Retinal pigment epithelial cell (primary cell): Measurements from ENCODE around the gene ACER1.
A peak's percentile ranks its signal among the peaks of the same experiment; 100 is the strongest.
"Not testable (repeated sequence)": the region's sequence is repeated elsewhere in the genome, so short reads cannot be mapped to it uniquely, and the experiment has no call there.

ENCODE experiments used
- DNase-seq: peaks from one replicate; pipeline ENCODE4 v3.0.0-alpha.2; 2010; ENCODE audit warnings: low read depth
- H3K4me3 ChIP-seq: 2 replicates; pipeline ENCODE4 v1.5.1; 2011; ENCODE audit warnings: mild to moderate bottlenecking, low read length, control low read depth, moderate library complexity
- TF ChIP-seq, protein P1 (sequence below): conservative IDR thresholded peaks from 2 replicates; pipeline ENCODE4 v1.5.1; 2011; ENCODE audit warnings: low read depth, low read length, control low read depth, inconsistent platforms

The ACER1 gene

GRCh38 chr19:6364353-6364752 lies 30.9 kb upstream of the ACER1 start:
- DNase-seq: no peak
- no peak overlapping the region for H3K4me3 ChIP-seq
- TF ChIP-seq, protein P1, sequence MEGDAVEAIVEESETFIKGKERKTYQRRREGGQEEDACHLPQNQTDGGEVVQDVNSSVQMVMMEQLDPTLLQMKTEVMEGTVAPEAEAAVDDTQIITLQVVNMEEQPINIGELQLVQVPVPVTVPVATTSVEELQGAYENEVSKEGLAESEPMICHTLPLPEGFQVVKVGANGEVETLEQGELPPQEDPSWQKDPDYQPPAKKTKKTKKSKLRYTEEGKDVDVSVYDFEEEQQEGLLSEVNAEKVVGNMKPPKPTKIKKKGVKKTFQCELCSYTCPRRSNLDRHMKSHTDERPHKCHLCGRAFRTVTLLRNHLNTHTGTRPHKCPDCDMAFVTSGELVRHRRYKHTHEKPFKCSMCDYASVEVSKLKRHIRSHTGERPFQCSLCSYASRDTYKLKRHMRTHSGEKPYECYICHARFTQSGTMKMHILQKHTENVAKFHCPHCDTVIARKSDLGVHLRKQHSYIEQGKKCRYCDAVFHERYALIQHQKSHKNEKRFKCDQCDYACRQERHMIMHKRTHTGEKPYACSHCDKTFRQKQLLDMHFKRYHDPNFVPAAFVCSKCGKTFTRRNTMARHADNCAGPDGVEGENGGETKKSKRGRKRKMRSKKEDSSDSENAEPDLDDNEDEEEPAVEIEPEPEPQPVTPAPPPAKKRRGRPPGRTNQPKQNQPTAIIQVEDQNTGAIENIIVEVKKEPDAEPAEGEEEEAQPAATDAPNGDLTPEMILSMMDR: no peak

DNA sequence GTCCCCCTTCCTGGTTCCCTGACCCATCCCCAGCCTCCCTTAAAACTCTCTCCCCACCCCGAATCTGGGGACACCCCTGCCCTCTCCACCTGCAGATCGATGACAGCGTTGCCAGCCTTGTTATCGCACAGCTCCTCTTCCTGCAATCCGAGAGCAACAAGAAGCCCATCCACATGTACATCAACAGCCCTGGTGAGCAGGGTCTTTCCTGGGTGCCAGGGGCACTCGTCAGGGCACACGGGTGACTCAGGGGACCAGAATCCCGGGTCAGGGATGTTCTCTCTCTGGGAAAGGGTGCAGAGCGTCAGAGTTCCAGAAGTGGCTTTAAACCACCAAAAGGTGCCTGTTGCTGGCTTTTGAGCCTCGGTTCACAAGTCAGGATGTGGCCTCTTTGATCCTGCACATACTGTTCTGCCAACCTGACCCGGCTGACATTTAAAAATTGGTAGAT lies 29.0 kb upstream of the ACER1 start:
- peak overlapping the region; percentile 76 for H3K4me3 ChIP-seq

GRCh38 chr19:6362027-6362350 lies 28.6 kb upstream of the ACER1 start:
- TF ChIP-seq, protein P1: no peak
- H3K4me3 ChIP-seq: peak overlapping the region; percentile 76
- no peak for DNase-seq

More for the DNA sequence above, 29.0 kb upstream of the ACER1 start:
- TF ChIP-seq, protein P1: no peak
- no peak for DNase-seq

- not testable (repeated sequence) for DNase-seq
- H3K4me3 ChIP-seq: peak overlapping the region; percentile 76
Measured at GRCh38 chr19:6360857-6361216, 27.4 kb upstream of the ACER1 start.

DNA sequence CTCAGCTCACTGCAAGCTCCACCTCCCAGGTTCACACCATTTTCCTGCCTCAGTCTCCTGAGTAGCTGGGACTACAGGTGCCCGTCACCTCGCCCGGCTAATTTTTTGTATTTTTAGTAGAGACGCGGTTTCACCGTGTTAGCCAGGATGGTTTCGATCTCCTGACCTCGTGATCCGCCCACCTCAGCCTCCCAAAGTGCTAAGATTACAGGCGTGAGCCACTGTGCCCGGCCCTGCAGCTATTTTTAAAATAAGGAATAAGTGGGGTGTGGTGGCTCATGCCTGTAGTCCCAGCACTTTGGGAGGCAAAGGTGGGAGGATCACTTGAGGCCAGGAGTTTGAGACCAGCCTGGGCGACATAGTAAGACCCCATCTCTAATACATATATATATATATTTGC lies 27.0 kb upstream of the ACER1 start:
- not testable (repeated sequence) for H3K4me3 ChIP-seq, DNase-seq

DNA sequence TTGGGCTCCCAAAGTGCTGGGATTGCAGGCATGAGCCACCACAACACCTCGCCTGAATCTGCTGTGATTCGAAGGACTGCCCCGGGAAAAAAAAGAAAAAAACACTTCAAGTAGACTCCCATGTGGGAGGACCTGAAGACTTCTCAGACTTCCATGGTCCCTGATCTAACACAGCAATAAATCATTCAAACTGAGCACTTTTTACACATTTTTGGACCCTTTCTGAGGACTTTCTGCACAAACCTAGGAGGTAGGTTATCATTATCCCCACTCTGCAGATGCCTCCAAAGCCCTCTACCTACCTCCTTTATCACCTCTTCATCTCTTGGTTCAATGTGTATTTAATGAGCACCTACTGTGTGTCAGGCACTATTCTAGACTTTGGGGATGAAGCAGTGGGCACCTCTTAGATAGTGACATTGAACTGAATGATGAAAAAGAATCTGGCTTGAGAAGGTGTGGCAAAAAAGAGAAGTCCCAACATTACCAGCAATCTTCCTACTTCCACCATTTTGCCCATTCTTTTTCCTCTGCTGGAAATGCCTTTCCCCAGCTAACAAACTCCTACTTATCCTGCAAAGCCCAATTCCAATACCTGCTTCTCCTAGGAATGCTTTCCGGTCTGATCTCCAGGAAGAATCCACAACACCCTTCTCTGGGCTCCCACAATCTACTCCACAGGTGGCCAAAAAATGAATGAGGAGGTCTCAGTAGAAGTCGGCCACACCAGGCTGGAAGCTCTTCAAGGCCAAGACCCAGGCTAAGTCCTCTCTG lies 26.3 kb upstream of the ACER1 start:
- H3K4me3 ChIP-seq: no peak overlapping the region
- no peak for DNase-seq
- TF ChIP-seq, protein P1: no peak

DNA sequence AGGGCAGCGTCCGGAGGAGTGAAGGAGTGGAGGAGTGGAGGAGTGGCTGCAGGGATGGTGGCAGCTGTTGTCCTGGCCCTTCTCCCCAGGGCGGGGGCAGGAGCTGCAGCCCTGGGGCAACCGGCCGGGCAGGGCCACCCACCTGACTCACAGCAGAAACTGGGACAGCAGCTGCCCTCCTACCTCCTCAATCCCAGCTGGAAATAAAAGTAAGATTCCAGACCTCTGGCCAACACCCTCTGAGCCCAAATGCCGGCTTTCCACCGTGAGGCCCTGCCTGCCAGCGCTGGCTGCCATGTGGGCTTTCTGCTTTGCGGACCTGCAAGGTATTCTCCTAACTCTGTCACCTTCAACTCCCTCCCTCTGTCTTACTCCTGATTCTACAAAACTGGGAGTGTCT lies 24.6 kb upstream of the ACER1 start:
- no peak overlapping the region for H3K4me3 ChIP-seq
- DNase-seq: no peak
- TF ChIP-seq, protein P1: no peak

DNA sequence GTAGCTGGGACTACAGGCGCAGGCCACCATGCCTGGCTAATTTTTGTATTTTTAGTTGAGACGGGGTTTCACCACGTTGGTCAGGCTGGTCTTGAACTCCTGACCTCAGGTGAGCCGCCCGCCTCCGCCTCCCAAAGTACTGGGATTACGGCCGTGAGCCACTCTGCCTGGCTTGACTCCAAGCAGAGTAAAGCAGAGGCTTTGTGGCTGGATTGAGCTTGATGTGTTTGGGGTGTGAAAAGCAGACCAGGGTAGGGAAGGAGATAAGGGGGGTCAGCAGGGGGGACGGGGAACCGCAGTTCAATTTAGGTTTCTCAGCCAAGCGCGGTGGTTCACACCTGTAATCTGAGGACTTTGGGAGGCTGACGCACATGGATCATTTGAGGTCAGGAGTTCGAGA lies 23.8 kb upstream of the ACER1 start:
- DNase-seq: no peak
- TF ChIP-seq, protein P1: no peak

GRCh38 chr19:6355321-6356040 lies 22.1 kb upstream of the ACER1 start:
- not testable (repeated sequence) for H3K4me3 ChIP-seq, DNase-seq

More for the DNA sequence above, 23.8 kb upstream of the ACER1 start:
- no peak overlapping the region for H3K4me3 ChIP-seq
